H1 (cell line): ENCODE results near the gene LMNA. TPM values are rescaled to one million over a fixed set of nuclear protein-coding genes. Genes with fewer than 3 reads are reported as not detected.

Experiments
- CTCF ChIA-PET: fragments of 300-600 bp; sonication (Branson Sonifier 250); formaldehyde crosslinking; loops from one replicate; lab custom pipeline; 2021; ENCODE audit not compliant: partially characterized antibody; lab: Charles Lee
- POLR2A ChIA-PET: fragments of 300-600 bp; sonication (Branson Sonifier 250); formaldehyde crosslinking; loops from one replicate; lab custom pipeline; 2021; ENCODE audit warnings: inconsistent platforms; ENCODE audit not compliant: partially characterized antibody; lab: Charles Lee
- DNase-seq, 2 experiments: peaks; one replicate each; pipeline versions ENCODE4 v3.0.0 to v3.0.0-alpha.2; 2010 to 2022; ENCODE audit warnings: low spot score in 2 of 2, low read depth in 1 of 2, mixed read lengths in 1 of 2
- FAIRE-seq: peaks from 2 replicates; lab custom pipeline; 2011; peaks lifted over from hg19 to GRCh38; lab: Jason Lieb, UNC
- H2AFZ ChIP-seq: 2 replicates; pipeline ENCODE4 v1.8.1; 2012; ENCODE audit warnings: low read length, inconsistent platforms
- H2AK5ac ChIP-seq: 2 replicates; pipeline ENCODE4 v1.6.1; 2013; ENCODE audit warnings: low read depth, low read length
- H2BK120ac ChIP-seq: replicated peaks from 2 replicates; pipeline ENCODE3; 2013; ENCODE audit warnings: low read depth, low read length, inconsistent platforms
- H2BK12ac ChIP-seq: 2 replicates; pipeline ENCODE4 v1.6.1; 2013; ENCODE audit warnings: low read depth, low read length
- H2BK15ac ChIP-seq: 2 replicates; pipeline ENCODE4 v1.6.1; 2013; ENCODE audit warnings: low read length
- H2BK20ac ChIP-seq: 2 replicates; pipeline ENCODE4 v1.6.1; 2013; ENCODE audit warnings: low read length
- H2BK5ac ChIP-seq: 2 replicates; pipeline ENCODE4 v1.6.1; 2013; ENCODE audit warnings: low read depth, low read length
- H3K14ac ChIP-seq: 2 replicates; pipeline ENCODE4 v1.6.1; 2013; ENCODE audit warnings: inconsistent platforms; ENCODE audit not compliant: insufficient read length
- H3K18ac ChIP-seq: 2 replicates; pipeline ENCODE4 v1.6.1; 2013; ENCODE audit warnings: low read length; ENCODE audit errors: extremely low read depth
- H3K23ac ChIP-seq: 2 replicates; pipeline ENCODE4 v1.6.1; 2013; ENCODE audit warnings: inconsistent platforms; ENCODE audit not compliant: insufficient read length
- H3K23me2 ChIP-seq: 2 replicates; pipeline ENCODE4 v1.6.1; 2013; ENCODE audit warnings: low read depth, low read length
- H3K27ac ChIP-seq: 2 replicates; pipeline ENCODE4 v1.6.1; 2011; ENCODE audit warnings: low read depth, low read length, inconsistent platforms
- H3K27me3 ChIP-seq, 4 experiments: replicated peaks in 1 of 4; 1 replicate in 1 of 4; 2 replicates in 3 of 4; pipeline versions ENCODE4 v1.6.1 to v1.8.1; 2011 to 2013; ENCODE audit warnings: low read length in 3 of 4, mild to moderate bottlenecking in 3 of 4, inconsistent platforms in 2 of 4, mixed read lengths in 2 of 4, moderate library complexity in 1 of 4; ENCODE audit not compliant: control insufficient read depth in 3 of 4, insufficient read depth in 3 of 4; ENCODE audit errors: extremely low read depth in 1 of 4
- H3K36me3 ChIP-seq, 4 experiments: 2 replicates each; pipeline versions ENCODE4 v1.6.1 to v1.8.1; 2011 to 2013; ENCODE audit warnings: mild to moderate bottlenecking in 4 of 4, low read length in 3 of 4, moderate library complexity in 2 of 4, control low read depth in 1 of 4, inconsistent platforms in 1 of 4; ENCODE audit not compliant: insufficient read depth in 4 of 4, control insufficient read depth in 2 of 4
- H3K4ac ChIP-seq: replicated peaks from 2 replicates; pipeline ENCODE3; 2013; ENCODE audit warnings: low read length, low read depth, mixed read lengths, inconsistent platforms; ENCODE audit not compliant: insufficient read length
- H3K4me1 ChIP-seq, 4 experiments: replicated peaks in 1 of 4; 1 replicate in 1 of 4; 2 replicates in 3 of 4; pipeline versions ENCODE4 v1.6.1 to v1.8.1; 2011 to 2013; ENCODE audit warnings: low read length in 3 of 4, inconsistent platforms in 2 of 4, mixed read lengths in 1 of 4; ENCODE audit not compliant: insufficient read depth in 4 of 4, control insufficient read depth in 3 of 4
- H3K4me2 ChIP-seq, 2 experiments: 2 replicates each; pipeline versions ENCODE4 v1.6.1 to v1.8.1; 2011 to 2013; ENCODE audit warnings: low read depth in 2 of 2, low read length in 2 of 2, control low read depth in 1 of 2, inconsistent platforms in 1 of 2, mild to moderate bottlenecking in 1 of 2; ENCODE audit not compliant: insufficient read depth in 1 of 2
- H3K4me3 ChIP-seq, 4 experiments: fragments of 200-600, 300-600 bp in 1 of 4; sonication (generic), shearing (Covaris generic), sonication (Bioruptor Twin) in 1 of 4; 2 replicates each; pipeline versions ENCODE4 v1.5.1 to v1.8.1; 2011 to 2016; ENCODE audit warnings: low read length in 4 of 4, low read depth in 3 of 4, control low read depth in 2 of 4, inconsistent platforms in 2 of 4, mild to moderate bottlenecking in 2 of 4, mixed read lengths in 1 of 4, moderate library complexity in 1 of 4; ENCODE audit not compliant: insufficient read depth in 2 of 4; ENCODE audit errors: extremely low read depth in 1 of 4
- H3K56ac ChIP-seq: replicated peaks from 2 replicates; pipeline ENCODE3; 2013; ENCODE audit warnings: low read depth, mild to moderate bottlenecking, mixed read lengths, low read length, inconsistent platforms; ENCODE audit not compliant: insufficient read length
- H3K79me1 ChIP-seq: 2 replicates; pipeline ENCODE4 v1.6.1; 2013; ENCODE audit warnings: low read depth, low read length, control low read depth
- H3K79me2 ChIP-seq, 2 experiments: 2 replicates each; pipeline versions ENCODE4 v1.6.1 to v1.8.1; 2012 to 2013; ENCODE audit warnings: low read length in 2 of 2, mild to moderate bottlenecking in 2 of 2, inconsistent platforms in 1 of 2; ENCODE audit not compliant: insufficient read depth in 2 of 2, control insufficient read depth in 1 of 2
- H3K9ac ChIP-seq, 4 experiments: replicated peaks in 1 of 4; 1 replicate in 1 of 4; 2 replicates in 3 of 4; pipeline versions ENCODE4 v1.6.1 to v1.8.1; 2011 to 2013; ENCODE audit warnings: low read depth in 3 of 4, low read length in 3 of 4, control low read depth in 2 of 4, mild to moderate bottlenecking in 2 of 4, moderate library complexity in 2 of 4, inconsistent platforms in 1 of 4; ENCODE audit errors: extremely low read depth in 1 of 4
- H3K9me3 ChIP-seq, 2 experiments: 2 replicates each; pipeline versions ENCODE4 v1.6.1 to v1.8.1; 2012 to 2013; ENCODE audit warnings: mild to moderate bottlenecking in 2 of 2, moderate library complexity in 2 of 2, control low read depth in 1 of 2, inconsistent platforms in 1 of 2, low read depth in 1 of 2, low read length in 1 of 2, mixed read lengths in 1 of 2; ENCODE audit not compliant: insufficient read depth in 2 of 2
- H4K20me1 ChIP-seq, 2 experiments: replicated peaks in 1 of 2; 2 replicates each; pipeline versions ENCODE3 to v1.8.1; 2011 to 2013; ENCODE audit warnings: inconsistent platforms in 2 of 2, low read length in 2 of 2, mild to moderate bottlenecking in 1 of 2; ENCODE audit not compliant: insufficient read depth in 2 of 2, control insufficient read depth in 1 of 2
- H4K5ac ChIP-seq: 2 replicates; pipeline ENCODE4 v1.6.1; 2013; ENCODE audit warnings: low read length, low read depth, mixed read lengths, inconsistent platforms; ENCODE audit not compliant: insufficient read length
- H4K8ac ChIP-seq: 2 replicates; pipeline ENCODE4 v1.8.0; 2013; ENCODE audit warnings: mild to moderate bottlenecking, moderate library complexity, low read length, inconsistent platforms; ENCODE audit not compliant: insufficient read depth; ENCODE audit errors: extremely low read depth
- H4K91ac ChIP-seq: replicated peaks from 2 replicates; pipeline ENCODE3; 2013; ENCODE audit warnings: low read length, mixed read lengths, inconsistent platforms; ENCODE audit not compliant: insufficient read length
- BRCA1 ChIP-seq: IDR thresholded peaks from 2 replicates; pipeline ENCODE4 v1.6.1; 2012; ENCODE audit warnings: low read depth, low read length, improper control_type of control experiment
- JUND ChIP-seq: IDR thresholded peaks from 2 replicates; pipeline ENCODE4 v1.6.1; 2011; ENCODE audit warnings: mild to moderate bottlenecking, improper control_type of control experiment, low read length
- RXRA ChIP-seq: IDR thresholded peaks from 2 replicates; pipeline ENCODE4 v1.6.1; 2011; ENCODE audit warnings: low read depth, mild to moderate bottlenecking, low read length, moderate library complexity; ENCODE audit not compliant: insufficient read depth
- WGBS, 2 experiments: shearing (Covaris generic) in 1 of 2; methylation state at CpG; one replicate each; pipeline versions ENCODE4 v1.1.6 to v1.1.7; 2013 to 2015; ENCODE audit warnings: low lambda C conversion rate in 2 of 2, mixed read lengths in 2 of 2, inconsistent platforms in 1 of 2, low coverage in 1 of 2, missing lambda C conversion rate in 1 of 2; ENCODE audit not compliant: insufficient replicate concordance in 2 of 2, insufficient coverage in 1 of 2, insufficient read length in 1 of 2; ENCODE audit errors: extremely low coverage in 1 of 2, missing lambda C conversion rate in 1 of 2; 5-methylcytosine and 5-hydroxymethylcytosine counted together
- polyA plus RNA-seq, 7 experiments: library from polyadenylated mRNA; depleted of rRNA in 3 of 7; stranded (reverse) in 5 of 7; unstranded in 2 of 7; fragments of >200 nt in 5 of 7; fragments of 200-250 nt in 2 of 7; gene quantifications; 1 replicate in 5 of 7; 2 replicates in 1 of 7; 4 replicates in 1 of 7; pipeline versions ENCODE4 v1.2.1 to v1.2.3, GENCODE V29; 2011 to 2013; ENCODE audit warnings: missing spikeins in 2 of 7, mixed read lengths in 2 of 7
- total RNA-seq: library from RNA; stranded (reverse); fragmentation: NEBNext Ultra II Directional; extraction: Animal tissue kit (Norgen Biotek cat#: 25700); gene quantifications from 2 replicates; pipeline ENCODE4 v1.2.1, GENCODE V29; 2021
- TF ChIP-seq, protein P1 (sequence below): IDR thresholded peaks from 2 replicates; pipeline ENCODE4 v1.6.1; 2011; ENCODE audit warnings: low read length, improper control_type of control experiment

Gene LMNA
- total and polyA plus RNA-seq, 2 of the 8 experiments (the other 6 are each of a cell fraction or from before 2014, with no cell fraction given), result 25.8 to 46.8 TPM

GRCh38 chr1:156128308-156128653 is 13.8 kb downstream of the LMNA start:
- Histone ChIP-seq H3K9ac (no peak overlapping the region; a peak in 1 of 7 replicates), H3K23me2 (no peaks in the 10 kb centered on the region), H3K4me1 (peaks cover 11 to 29% (median 19%) of the 10 kb centered on the region in 4 experiments), H3K79me1 (peaks cover 3% of the 10 kb centered on the region; the same call in 1 of the 2 replicates), H2BK120ac (no peak overlapping the region), H3K4ac (no peak overlapping the region), H4K20me1 (no peaks in the 10 kb centered on the region), H3K27ac (no peak overlapping the region), H3K27me3 (no peaks in the 10 kb centered on the region), H3K56ac (no peak overlapping the region), H3K4me2 (no peak overlapping the region), H3K4me3 (no peak overlapping the region), H3K14ac (no peak overlapping the region), H3K36me3 (no peaks in the 10 kb centered on the region; a peak in 1 of 8 replicates), H3K9me3 (no peaks in the 10 kb centered on the region), H2AK5ac (peak overlapping the region; percentile 7; the same call in 1 of the 2 replicates), H2AFZ (no peak overlapping the region), H4K91ac (peak overlapping the region; percentile 38), H2BK20ac (peak overlapping the region; percentile 78; the same call in 1 of the 2 replicates), H3K23ac (no peak overlapping the region), H4K8ac (no peak overlapping the region), H2BK15ac (no peak overlapping the region), H2BK5ac (peak overlapping the region; percentile 89; the same call in 1 of the 2 replicates), H3K79me2 (peaks cover 0 to 4% of the 10 kb centered on the region in 2 experiments; a peak in 1 of 4 replicates), H2BK12ac (peak overlapping the region; percentile 12; the same call in 1 of the 2 replicates), H4K5ac (no peak overlapping the region), H3K18ac (no peak overlapping the region)
- ChIA-PET POLR2A (interaction anchor here (0.7 to 28.0 kb wide), 10 partner anchors 8 to 84 kb away, joined by 3 to 763 read pairs (median 4); partner anchors contain the start of genes LMNA, MEX3A, PMF1 and RAB25), CTCF (interaction anchor here (0.6 to 42.4 kb wide), 17 partner anchors 10 to 160 kb away, joined by 3 to 1994 read pairs (median 7); partner anchors contain the start of genes BGLAP, LAMTOR2, LMNA and MEX3A)
- no peak for FAIRE-seq
- WGBS, 2 experiments, result 84% methylated on average over 2 of the region's 2 CpGs; no CpG with 5 or more reads in 1 of the 2 experiments
- DNase-seq, result no peak
- TF ChIP-seq RXRA, result no peak
- TF ChIP-seq BRCA1, result no peak
- TF ChIP-seq JUND, result no peak
- TF ChIP-seq, protein P1, sequence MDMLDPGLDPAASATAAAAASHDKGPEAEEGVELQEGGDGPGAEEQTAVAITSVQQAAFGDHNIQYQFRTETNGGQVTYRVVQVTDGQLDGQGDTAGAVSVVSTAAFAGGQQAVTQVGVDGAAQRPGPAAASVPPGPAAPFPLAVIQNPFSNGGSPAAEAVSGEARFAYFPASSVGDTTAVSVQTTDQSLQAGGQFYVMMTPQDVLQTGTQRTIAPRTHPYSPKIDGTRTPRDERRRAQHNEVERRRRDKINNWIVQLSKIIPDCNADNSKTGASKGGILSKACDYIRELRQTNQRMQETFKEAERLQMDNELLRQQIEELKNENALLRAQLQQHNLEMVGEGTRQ, result no peak
